Measurements from ENCODE around the gene PRKAR1B. TPM values are rescaled to one million over a fixed set of nuclear protein-coding genes. Genes with fewer than 3 reads are reported as not detected.
A peak's percentile ranks its signal among the peaks of the same experiment; 100 is the strongest.

The PRKAR1B gene
- polyA plus RNA-seq, 5 donors: 28.8 to 46.7 (median 34.7) TPM

DNA sequence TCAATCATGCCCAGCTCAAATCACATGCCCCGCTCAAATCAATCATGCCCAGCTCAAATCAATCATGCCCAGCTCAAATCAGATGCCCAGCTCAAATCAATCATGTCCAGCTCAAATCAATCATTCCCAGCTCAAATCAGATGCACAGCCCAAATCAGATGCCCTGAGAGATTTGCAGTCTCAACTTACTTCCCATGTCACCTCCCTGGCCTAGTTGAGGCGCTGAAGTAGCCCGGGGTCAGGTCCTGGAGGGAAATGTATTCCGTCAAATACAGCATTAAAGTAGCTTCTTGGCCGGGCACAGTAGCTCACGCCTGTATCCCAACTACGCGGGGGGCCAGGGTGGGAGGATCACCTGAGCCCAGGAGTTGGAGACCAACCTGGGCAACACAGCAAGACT lies 15.7 kb upstream of the PRKAR1B start:
- DNase-seq: no peak

DNA sequence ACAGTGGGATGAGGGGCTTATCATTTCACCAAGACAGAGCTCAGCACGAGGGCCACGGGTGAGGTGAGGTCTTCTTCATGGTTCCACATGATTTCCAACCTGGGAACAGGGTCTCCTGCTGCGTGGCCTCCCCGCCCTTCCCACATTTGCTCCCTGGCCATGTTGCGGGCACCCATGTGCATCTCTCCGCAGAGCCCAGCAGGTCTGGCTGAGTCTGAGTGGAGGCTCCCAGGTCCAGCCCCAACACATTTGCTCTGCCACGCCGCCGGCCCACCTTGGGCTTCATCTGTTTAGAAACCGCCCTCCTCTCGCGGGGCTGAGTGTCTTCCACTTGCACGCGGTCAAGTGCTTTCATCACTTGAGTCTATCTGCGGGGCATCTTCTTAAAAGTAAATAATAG lies 14.8 kb upstream of the PRKAR1B start:
- no peak for DNase-seq

DNA sequence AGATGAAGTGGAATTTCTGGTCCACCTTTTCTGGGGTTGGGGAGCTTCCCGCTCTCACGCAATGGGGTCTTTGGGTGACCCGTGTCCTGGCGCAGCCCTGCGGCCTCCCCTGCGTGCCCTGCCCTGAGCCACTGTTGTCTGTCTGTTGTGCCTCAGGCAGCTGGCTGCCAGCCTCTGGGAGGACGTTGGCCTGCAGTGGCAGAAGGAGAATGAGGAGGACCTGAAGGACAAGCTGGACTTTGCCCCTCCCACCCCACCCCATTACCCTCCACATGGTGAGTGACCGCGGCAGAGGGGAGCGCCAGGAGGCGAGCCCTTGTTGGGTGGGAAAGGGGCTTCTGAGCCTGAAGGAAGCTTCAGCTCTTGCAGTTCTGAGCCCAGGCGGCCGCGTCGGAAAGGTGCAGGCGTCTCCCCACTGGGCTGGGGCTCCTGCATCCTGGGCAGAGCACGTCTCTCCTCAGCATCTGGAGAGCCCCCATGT lies 14.2 kb upstream of the PRKAR1B start:
- DNase-seq: no peak

DNA sequence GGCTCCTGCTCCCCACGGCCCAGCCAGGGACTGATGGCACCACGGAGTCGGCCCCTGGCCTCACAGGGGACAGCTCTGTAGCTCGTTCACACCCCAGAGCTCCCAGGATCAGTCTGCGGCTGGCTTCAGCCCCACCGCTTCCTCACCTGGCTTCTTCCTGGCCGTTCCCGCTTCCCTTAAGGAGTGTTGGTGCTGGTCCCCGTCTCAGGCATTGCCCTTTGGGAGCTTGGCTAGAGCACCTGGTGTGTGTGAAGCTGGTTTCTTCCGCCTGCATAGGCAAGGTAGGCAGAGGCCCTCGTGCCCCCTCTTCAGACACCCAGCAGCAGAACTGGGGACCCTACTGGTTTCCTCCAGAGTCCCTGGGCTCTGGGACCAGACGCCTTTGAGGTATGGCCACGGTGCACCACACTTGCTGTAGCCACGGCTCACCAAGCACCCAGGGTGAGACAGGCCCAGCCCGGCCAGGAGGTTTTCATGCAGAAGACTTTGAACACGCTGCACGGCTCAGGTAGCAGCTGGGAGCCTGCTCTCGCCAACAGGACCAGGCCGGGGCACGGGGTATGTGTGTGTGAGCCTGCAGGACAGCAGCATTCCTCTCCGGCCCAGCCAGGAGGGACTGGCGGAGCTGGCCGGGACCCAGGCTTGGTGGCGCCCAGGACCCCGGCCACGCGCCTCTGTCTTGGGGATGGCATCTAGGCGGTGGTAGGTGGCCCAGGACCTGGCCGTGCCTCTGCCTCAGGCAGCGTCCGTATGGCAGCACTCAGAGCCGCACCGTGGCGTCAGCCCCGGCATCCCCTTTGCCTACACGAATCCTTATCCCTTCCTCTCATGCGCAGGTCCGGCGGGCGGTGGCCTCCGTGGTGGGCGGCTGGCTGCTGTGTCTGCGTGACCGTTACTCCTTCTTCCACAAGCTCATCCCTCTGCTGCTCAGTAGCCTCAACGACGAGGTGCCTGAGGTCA lies 13.2 kb upstream of the PRKAR1B start:
- DNase-seq: no peak

DNA sequence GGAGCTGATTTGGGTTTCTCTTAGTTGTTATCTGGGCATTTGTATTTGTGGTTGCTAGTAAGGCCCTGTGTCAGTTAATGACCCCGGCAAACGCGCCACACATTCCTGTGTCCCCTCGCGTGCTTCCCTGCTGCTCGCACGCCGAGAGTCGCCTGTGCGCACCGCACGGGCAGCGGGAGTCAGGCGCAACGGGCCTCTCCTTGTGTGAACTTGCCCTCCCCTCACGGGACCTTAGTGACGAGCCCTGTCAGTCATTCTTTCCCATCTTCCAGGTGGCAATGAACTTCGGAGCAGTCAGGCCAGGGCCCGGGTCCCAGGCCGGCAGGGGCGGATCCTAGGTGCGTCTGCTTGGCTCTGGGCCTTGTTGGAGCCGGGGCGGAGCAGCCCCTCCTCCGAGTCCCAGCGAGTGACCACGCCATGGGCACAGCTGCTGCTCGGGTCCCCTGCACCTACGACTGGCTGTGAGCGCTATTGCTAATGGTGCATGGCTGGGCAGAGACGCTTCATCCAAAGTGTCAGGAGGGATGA lies 12.4 kb upstream of the PRKAR1B start:
- DNase-seq: no peak

DNA sequence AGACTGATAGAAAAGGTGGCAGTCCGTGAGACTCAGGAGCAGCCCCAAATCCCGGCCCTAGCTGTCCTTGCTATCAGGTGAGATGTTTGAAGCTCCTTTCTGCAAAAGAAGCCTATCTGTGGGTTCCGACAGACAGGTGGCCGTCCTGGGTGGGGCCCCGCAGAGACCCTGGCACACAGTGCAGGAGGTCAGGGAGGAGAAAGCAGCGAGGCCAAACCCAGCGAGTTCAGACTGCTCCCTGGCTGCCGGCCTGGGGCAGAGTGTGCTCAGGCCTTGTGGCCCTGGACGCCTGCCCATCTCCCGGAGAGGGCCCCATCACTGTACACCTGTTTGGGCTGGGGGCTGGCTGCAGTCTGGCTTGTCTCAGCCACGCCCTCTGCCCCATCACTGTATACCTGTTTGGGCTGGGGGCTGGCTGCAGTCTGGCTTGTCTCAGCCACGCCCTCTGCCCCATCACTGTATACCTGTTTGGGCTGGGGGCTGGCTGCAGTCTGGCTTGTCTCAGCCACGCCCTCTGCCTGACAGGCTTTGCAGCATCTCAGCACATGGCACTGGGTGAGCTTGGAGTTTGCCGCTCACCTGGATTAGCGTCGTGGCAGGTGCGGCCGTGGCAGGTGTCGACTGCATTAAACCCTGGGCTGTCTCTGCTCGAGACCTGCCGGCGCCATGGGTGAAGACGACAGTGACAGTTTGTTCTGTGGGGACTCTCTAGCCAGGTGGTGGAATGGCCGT lies 11.8 kb upstream of the PRKAR1B start:
- no peak for DNase-seq

DNA sequence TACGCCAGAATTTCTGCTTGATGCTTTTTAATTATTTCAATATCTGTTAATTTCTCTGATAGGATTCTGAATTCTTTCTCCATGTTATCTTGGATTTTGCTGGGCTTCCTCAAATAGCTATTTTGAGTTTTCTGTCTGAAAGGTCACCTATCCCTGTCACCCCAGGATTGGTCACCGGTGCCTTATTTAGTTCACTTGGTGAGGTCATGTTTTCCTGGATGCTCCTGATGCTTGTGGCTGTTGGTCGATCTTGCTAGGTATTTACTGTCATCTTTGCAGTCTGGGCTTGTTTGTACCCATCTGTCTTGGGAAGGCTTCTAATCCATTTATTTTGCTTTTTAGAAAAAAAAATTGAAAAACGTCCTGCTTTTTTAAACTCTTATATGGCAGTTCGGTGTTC lies 11.2 kb upstream of the PRKAR1B start:
- no peak for DNase-seq

DNA sequence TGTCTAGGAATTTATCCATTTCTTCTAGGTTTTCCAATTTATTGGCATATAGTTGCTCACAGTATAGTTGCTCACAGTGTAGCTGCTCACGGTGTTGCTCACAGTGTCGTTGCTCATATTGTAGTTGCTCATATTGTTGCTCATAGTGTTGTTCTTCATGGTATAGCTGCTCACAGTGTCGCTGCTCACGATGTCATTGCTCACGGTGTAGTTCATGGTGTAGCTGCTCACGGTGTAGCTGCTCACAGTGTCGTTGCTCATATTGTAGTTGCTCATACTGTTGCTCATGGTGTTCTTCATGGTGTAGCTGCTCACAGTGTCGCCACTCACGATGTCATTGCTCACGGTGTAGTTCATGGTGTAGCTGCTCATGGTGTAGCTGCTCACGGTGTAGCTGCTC lies 7.7 kb upstream of the PRKAR1B start:
- DNase-seq: no peak

DNA sequence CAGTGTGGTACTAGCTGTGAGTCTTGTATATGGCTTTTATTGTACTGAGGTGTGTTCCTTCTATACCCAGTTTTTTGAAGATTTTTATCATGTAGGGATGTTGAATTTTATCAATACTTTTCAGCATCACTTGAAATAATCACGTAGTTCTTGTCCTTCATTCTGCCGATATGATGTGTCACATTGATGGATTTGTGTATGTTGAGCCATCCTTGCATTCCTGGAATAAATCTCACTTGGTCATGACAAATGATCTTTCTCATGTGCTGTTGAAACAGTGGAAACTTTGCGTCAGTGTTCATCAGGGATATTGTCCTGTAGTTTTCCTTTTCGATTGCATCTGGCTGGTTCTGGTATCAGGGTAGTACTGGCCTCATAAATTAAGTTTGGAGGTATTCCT lies 7.1 kb upstream of the PRKAR1B start:
- no peak for DNase-seq

DNA sequence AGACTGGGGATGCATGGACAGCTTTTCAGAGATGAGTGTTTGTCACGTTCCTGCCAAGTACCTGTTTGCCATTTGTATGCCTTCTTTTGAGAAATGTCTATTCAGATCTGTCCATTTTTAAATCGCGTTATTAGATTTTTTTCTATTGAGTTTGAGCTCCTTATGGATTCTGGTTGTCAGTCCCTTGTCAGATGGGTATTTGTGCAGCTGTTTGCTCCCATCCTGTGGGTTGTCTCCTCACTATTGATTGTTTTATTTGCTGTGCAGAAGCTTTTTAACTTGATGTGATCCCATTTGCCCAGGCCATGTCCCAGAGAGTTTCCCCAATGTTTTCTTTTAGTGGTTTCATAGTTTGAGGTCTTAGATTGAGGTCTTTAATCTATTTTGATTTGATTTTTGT lies 5.5 kb upstream of the PRKAR1B start:
- no peak for DNase-seq

DNA sequence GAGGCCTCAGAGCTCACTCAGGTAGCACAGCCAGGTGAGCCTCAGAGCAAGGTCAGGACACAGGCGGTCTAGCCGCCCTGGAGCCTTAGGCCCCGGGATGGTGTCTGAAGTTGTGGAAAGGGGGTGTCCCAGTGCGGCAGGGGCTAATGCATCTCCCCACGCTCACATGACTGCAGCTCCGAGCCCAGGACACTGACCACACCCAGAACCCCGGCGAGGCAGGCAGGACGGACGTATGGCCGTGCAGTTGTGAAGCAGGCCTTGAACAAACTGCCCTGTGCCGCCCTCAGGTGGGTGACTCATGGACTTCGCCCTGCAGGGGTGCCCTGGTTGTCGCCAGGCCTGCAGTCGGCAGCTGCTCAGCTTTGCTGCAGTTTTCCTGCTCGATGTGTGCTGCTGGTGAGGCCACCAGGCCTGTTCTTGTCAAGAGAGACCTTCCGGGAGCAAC lies 5.0 kb upstream of the PRKAR1B start:
- DNase-seq: no peak

DNA sequence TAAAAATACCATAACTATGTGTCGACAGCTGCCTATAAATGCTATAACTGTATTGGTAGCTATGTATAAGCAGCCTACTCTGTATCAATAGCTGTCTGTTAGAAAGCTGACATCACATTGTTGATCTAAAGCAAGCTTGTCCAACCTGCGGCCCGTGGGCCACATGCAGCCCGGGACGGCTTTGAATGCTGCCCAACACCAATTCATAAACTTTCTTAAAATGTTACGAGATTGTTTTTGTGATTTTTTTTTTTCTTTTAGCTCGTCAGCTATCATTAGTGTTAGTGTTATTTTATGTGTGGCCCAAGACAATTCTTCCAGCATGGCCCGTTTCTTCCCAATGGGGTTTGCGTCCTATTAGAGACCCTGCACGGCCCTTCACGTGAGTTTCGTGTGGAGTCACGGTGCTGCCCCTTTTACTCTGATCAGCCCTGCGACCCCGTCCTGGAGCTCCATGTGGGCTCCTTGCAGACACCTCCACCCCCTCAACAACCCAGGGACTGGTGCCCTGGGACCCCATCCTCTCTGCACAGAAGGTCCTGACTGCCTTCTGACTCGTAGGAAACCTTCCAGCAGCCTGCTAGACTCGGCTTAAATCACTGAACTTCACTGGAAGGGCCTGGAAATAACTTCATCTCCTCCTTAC lies 4.5 kb upstream of the PRKAR1B start:
- DNase-seq: no peak

DNA sequence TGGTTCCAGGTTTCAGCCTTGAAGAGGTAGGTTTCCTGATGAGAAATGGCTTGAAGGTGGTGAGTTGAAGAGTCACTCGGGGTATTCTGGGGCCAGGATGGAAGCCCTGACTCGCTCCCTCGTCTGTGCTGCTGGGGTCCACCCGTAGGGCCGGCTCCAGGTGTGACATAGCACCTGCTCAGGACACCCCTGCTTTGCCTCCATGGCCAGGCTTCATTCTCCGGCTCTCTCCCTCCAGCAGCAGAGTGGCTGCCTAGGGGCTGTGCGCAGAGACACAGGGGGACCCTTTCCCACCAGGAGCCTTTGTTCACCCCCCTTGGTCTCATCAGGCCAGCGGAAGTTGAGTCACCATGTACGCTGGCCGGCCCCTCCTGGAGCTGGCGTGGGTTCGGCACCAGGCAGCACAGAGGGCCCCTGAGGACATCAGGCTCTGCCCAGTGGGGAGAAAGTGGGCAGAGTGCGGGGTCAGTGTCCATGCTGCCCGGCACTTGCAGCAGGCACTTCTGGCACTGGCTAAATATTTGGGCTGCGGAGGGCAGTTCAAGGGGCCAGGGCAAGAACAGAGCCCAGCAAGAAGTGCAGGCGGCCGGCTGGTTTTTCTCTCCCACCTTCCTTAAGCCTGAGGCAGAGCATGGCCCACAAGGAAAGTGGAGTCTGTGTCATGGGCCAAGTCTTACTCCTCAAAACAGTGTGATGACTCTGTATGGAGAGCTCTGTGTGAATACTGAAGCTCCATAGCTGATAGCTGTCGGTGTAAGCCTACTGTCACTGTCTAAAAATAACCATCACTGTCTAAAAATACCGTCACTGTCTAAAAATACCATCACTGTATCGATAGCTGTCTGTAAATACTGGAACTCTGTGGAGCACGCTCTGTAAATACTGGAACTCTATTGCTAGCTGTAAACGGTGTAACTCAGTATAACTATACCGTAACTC lies 3.7 kb upstream of the PRKAR1B start:
- DNase-seq: no peak

DNA sequence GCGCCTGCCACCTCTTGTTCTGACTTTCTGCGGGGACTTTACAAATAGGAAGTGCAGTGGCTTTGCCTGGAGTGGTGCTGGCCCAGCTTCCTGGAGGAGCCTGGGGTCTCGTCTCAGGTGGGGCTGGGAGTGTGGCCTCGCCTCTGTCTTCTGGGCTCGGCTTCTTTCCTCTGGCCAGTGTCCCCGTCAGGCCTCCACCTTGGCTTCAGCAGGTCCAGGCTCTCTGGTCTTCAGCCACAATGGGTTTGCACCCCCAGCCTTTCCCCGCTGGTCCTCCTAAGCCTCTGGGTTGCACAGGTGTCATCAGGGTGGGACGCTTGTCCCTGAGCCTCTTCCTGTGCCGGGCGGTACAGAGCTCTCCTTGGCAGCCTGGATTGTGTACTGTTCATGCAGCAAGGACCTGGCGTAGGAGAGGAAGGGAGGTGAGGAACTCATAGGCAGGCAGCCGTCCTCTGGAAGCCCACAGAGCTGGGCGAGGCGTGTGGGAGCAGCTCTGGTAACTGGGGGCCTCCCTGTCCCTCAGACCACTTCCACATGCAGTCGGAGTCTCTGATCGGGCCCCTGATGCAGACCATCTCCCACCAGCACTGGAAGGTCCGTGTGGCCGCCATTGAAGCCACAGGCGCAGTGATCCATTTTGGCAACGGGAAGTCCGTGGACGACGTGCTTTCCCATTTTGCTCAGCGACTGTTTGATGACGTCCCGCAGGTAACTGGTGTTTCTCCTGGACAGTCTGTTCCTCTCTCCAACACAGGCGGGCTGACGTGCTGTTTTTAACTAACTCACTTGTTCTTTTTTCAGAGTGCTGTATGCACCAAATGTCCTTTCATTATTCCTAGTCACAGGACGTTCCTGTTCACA lies 2.3 kb upstream of the PRKAR1B start:
- no peak for DNase-seq

DNA sequence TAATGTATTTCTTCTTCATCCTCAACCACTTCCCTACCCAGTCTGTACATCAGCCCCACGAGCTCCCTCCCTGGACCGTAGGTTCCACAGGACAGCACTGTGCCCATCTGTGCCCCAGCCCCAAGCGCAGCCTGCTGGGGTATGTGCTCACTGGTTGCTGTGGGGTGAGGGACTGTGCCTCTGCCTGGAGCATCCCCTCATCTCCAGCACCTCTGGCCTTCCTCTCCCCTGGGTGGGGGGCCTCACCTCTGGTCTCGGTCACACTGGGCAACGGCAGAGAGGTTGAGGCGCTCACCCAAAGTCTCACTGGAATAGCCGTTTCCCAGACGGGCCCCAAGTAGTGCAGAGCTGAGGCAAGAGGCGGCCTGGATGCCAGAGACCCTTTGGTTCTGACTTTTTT lies 1.5 kb upstream of the PRKAR1B start:
- DNase-seq: no peak

DNA sequence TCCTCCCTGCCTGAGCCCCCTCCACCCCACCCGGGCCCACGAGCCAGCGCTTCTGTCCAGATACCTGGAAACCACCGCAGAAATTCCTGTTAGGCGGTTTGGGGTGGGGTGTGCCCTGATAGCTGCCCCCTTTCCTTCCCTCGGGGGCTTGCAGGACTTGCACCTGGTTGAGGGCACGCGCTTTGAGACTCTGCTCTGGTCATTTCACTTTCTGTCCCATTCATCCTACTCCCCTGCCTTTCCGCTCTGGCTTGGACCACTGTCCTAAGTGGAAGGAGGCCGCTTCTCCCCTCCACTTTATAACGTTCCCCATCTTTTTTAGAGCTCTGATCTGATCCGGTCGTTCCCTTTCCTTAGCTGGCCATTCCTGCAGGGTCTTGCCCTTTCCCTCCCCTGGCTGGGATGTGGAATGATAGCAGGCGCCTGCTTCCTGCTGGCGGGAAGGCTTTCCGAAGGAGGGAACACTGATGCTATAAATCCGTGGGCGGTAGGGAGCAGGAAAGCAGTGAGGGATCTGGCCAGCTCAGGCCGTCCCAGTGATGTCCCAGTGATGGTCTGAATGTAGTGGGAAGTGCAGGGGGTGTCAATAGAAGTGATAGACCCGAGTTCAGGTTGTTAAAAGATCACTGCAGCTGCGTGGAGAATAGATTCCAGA lies 852 bp upstream of the PRKAR1B start:
- no peak for DNase-seq

DNA sequence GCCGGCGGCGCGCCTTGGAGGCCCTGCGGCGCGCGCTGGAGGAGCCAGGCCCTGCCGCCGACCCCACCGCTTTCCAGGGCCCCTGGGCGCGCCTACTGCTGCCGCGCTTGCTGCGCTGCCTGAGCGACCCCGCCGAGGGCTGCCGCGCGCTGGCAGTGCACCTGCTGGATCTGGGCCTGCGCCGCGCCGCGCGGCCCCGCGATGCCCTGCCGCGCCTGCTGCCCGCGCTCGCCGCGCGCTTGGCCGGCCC lies 302 bp downstream of the PRKAR1B start:
- DNase-seq: no peak

DNA sequence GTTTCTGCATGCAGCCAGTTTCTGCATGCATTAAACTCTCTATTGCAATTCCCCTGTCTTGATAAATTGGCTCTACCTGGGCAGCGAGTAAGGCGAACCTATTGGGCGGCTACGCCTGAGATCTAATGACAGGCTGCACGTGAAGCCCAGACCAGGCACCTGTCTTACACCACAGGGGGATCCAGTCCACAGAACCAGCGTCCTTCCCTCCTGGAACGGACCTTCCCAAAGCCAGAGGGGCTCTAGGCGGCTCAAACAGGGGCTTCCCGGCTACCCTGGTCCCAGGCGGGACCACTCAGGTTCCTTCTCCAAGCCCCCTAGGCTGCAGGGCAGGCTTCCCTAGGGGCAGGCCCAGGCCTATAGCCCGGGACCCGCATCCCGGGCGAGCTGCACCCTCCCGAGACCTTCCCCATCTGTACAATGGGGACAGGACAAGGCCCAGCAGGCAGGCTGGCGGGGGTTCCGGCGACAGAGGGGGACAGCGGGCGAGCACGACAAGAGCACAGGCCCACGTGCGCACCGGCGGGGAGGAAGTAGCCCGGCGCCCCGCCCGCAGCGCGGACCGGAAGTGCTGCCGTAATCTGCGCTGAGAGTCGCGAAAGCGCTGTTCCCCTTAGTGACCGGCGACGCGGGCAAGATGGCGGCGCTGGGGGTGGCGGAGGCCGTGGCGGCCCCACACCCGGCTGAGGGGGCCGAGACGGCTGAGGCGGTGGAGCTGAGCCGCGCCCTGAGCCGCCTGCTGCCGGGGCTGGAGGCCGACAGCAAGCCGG lies 812 bp downstream of the PRKAR1B start, which contains the start of gene DNAAF5:
Gene DNAAF5, plus strand, starts transcription at position 616 of the 770 bp plus-strand sequence. Its CDS starts 22 bp downstream, at position 638.
- DNase-seq: peak; percentile 71 to 74
